T47D (cell line): ENCODE results near the gene PEX11A.

Experiments used
- DNase-seq, 2 experiments: peaks; one replicate each; pipeline versions ENCODE4 v3.0.0 to v3.0.0-alpha.2; 2011 to 2012; ENCODE audit warnings: low read depth in 1 of 2, low spot score in 1 of 2
- JUND ChIP-seq: IDR thresholded peaks from 2 replicates; pipeline ENCODE4 v1.6.1; 2012; ENCODE audit warnings: low read depth
- in situ Hi-C: cut with HindIII; loops from 2 replicates; pipeline ENCODE4 v1.10.0; 2016; ENCODE audit warnings: low sequenced_read_pairs, low pct_unique_long_range_greater_than_20kb

Gene PEX11A

DNA sequence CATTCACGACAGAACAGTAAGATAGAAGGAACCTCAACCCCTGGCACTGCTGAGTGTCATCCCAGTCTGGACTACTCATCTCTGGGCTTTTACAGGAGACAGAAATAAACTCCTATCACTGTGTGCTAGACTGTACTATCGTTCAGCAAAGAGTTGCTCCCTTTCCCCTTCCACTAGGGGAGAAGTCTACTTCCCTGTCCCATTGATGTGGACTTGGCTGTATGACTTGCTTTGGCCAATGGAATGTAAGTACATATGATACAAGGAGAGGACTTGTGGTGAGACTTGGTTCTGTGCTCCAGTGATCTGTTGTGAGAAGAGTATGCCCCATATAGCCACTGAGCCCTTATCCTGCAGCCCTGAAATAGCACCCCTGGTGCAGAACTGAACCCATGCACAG, 30.0 kb downstream of the PEX11A start:
- no peak for DNase-seq
- no peak for TF ChIP-seq JUND
- in situ Hi-C loops, result no loop called here

DNA sequence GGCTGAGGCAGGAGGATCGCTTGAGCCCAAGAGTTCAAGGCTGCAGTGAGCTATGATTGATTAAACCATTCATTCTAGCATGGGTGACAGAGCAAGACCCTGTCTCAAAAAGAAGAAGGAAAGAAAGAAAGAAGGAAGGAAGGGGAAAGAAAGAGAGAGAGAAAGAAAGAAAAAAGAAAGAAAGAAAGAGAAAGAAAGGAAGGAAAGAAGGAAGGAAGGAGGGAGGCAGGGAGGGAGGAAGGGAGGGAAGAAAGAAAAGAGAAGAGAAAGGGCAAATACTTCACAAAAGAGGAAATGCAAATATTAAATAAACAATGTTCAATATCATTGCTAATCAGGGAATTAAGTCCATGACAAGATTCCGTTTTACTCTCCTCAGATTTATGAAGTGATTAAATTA, 31.3 kb downstream of the PEX11A start:
- in situ Hi-C loops, result no loop called here
- TF ChIP-seq JUND, result no peak
- DNase-seq, result no peak

DNA sequence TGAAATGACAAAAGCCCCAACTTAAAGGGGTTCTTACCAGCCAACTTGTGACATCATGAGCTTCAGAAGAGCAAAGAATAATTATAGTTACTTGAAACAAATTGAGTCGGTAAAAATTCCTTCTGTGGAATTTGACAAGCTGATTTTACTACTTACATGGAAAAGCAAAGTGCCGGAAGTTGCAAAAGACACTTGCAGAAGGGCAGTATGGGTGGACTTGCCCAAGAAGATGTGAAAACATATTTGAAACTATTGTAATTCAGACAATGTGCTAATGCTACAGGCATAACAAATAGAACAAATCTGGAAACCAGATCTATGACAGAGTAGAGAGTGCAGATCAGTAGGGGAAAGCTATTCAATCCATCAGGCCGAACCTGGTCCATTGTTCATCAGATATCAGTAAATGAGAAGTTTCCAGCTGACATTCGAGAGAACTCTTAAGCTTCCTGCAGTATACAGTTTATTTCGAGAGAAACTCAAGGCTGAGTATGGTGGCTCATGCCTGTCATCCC, 32.8 kb downstream of the PEX11A start:
- DNase-seq, result no peak
- in situ Hi-C loops, result no loop called here

DNA sequence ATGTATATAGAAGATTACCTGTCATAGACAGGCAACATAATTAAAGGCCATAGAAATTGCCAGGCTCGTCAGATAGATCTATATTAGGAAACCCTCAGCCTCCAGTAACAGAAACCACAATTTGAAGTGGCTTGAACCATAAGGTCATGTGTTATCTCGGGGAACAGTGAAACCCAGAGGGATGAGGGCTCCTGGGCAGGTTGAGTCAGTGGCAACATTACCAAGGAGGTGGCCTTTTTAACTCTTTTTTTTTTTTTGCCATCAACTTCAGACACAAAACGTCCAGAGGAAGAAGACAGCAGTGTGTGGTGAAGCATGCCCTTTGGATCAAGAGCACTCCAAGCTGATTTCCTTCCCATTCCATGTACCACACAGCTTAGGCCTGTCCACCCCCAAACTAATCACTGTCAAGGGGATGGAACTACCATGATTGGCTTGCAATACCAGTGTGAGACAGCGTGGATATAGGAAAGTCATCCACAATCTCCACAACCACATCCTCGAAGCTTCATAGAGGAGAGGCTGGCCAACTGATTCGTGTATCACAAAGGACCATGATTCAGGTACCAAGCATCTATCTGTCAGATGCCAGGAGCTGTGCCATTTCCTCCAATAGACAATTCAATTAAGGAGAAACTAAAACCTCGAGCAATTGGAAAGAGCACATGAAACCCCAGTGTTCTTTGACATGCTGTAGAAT, 34.3 kb downstream of the PEX11A start:
- in situ Hi-C loops, result no loop called here
- TF ChIP-seq JUND, result no peak
- no peak for DNase-seq

More for the DNA sequence above, 32.8 kb downstream of the PEX11A start:
- no peak for TF ChIP-seq JUND

DNA sequence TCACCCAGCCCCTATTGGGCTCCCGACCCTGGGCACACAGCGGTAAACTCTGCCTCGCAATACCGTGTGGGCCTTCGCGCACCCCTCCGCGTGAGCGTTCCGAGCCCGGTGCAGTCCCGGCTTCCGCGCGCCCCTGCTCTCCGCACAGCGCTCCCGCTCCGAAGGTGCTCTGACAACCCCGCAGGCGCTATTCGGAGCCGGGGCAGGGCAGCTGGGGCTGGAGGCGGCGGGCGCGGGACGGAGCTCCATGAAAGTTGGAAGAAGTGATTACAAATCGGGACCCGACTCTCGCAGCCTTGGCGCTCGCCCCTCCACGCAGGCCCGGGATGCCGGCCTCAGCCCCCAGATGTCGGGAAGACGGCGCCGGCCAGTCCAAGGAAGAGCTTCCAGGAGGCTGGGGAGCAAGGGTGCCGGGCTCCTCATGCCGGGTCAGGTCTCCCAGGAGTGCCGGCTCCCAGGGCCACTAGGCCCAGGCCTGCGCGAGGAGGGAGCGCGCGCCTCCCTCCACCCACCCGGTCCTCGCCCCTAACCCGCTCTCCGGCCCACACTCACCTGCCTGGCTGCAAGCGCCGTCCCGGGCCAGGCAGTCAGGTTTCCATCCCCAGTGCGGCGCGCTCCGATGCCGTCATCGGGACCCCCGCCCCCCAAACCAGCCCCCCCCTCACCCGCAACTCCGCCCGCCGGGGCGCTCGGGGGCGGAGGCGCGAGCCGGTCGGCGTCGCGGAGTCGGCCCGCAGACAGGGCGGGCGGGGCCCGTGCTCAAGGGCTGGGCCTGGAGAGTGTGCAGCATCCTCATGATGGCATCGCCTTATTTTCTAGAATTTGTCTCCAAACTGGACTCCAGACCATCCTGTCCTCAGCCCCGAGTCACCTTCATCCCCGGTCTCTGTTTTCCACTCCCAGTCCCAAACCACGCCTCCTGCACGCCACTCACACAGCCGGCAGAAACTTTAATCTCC, 35.4 kb downstream of the PEX11A start, which contains the start of gene KIF7:
TSS of gene KIF7 (minus strand) at position 621 of the 959 bp plus-strand sequence. CDS start 2,537 bp downstream, outside the sequence.
- in situ Hi-C loops, result no loop called here
- DNase-seq, result peak; percentile 30 to 88
- TF ChIP-seq JUND, result no peak

DNA sequence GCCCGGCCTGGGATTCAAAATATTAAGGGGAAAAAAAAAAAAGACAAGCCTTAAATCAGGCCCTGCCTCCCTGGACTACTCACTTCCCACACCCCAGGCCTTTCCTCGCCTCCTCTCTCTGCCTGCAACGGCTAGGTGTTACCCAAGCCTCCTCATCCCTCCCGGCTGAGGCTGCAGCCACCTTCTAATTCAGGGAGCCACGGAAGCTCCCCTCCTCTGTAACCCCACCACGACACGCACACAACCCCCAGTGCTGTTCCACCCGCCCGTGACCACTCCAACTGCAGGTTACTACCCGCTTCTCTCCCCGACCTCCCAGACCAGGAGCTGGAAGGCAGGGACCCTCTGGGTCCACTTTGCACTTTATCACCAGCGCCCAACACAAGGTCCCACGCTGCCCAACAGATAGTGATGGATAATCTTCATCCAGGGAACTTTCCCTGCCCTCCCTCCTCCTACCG, 36.2 kb downstream of the PEX11A start:
- in situ Hi-C loops, result no loop called here
- no peak for DNase-seq
- no peak for TF ChIP-seq JUND

DNA sequence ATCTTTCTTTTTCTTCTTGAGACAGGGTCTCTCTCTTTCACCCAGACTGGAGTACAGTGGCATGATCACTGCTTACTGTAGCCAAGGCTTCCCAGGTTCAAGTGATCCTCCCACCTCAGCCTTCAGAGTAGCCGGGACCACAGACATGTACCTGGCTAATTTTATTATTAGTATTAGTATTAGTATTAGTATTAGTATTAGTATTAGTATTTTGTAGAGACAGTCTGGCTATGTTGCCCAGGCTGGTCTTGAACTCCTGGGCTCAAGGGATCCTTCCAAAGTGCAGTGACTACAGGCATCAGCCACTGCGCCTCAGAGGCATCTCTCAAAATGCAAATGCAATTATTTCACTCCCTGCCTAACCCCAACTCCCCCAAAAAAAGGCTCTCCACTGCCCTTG, 37.0 kb downstream of the PEX11A start:
- no peak for TF ChIP-seq JUND
- in situ Hi-C loops, result no loop called here
- no peak for DNase-seq

DNA sequence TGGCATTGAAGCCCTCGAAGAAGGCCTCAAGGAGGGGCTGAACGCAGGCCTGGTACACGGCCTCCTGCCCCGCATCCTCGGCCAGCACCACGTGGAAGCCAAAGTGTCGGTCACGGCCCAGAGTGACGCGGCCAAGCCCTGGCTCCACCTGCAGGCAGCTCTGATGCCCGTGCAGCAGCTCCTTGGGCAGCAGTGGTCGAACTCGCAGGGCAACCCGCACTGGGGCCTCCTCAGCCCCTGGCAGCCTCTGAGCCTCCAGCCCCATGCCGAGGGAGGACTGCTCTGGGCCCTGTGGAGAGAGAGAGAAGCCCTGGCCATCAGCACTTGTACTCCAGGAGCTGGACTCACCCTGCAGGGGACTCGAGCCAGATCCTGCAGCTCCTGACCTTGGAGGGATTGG, 37.9 kb downstream of the PEX11A start:
- DNase-seq, result no peak
- no peak for TF ChIP-seq JUND
- in situ Hi-C loops, result no loop called here

DNA sequence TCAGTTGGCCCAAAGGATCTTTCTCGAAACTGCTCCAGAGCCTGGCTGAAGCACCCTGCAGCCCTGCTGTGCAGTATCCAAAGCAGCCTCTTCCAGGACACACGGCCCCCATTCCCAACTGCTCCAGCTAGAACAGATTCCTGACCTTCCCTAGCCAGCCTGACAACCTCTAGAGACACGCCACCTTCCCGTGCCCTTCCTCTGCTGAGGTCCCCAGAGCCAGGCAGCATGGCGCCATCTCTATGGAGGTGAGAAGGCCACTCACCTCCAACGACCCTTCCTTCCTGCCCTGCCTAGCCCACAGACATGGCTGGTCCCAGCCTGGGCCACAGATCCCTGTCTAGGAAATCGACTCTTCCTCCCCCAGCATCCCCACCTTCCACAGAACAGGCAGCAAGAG, 38.4 kb downstream of the PEX11A start:
- no peak for DNase-seq
- no peak for TF ChIP-seq JUND
- in situ Hi-C loops, result no loop called here

DNA sequence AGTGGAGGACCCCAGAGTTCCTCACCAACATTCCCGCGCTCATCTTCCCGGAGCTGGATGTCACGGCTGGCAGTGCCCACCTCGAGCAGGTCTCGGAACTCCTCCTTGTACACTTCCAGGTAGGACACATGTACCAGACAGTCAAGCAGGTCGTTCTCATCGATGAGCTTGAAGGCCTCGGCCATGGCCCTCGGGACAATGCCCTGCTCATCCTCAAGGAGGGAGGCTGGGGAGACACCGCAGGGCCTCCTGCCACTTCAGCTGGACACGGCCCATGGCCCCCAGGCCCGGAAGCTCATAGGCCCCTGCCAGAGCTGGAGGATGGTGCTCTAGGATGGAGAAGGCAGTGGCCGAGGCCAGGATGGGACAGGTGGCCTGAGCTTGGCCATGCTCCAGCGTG, 40.8 kb downstream of the PEX11A start:
- no peak for TF ChIP-seq JUND
- no peak for DNase-seq
- in situ Hi-C loops, result no loop called here

DNA sequence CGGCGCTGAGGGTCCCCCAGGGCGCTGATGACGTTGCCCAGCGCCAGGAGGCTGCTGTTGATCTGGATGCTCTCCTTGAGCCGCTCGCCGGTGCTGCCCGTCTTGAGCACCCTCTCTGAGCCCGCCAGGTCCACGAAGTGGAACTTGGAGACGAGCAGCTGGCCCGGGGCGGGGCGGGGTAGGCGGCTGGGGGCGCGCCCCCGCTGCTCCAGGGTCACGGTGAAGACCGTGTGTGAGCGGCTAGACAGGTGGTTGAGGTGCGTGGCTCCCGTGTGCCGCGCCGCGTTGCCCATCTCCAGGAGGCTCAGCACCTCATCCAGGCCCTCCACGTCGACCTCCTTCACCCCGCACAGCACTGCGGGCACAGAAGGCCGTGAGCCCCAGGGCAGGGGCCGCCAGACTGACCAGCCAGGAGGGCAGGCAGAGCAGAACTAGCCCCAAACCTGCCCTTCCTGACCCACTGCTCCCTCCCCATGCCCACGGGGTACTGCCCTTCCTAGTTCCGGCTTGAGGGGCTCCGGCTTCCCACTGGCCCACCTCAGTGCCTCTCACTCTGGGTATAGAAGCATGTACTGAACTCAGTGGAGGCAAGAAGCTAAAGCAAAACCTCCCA, 41.4 kb downstream of the PEX11A start:
- no peak for DNase-seq
- in situ Hi-C loops, result no loop called here
- TF ChIP-seq JUND, result no peak
